ENCODE measurements around the gene APOC3. TPM values are rescaled to one million over a fixed set of nuclear protein-coding genes. Genes with fewer than 3 reads are reported as not detected.

The APOC3 gene
- total RNA-seq, 1 experiment from 2014 or later, result not detected

- H3K4me1 Mint-ChIP-seq, result peaks cover under 1 to 8% of the 10 kb centered on the region in 2 experiments
- no peaks in the 10 kb centered on the region for H3K4me1 ChIP-seq (ENCODE audit: insufficient read depth, low read length)
Measured at GRCh38 chr11:116828632-116829524, 829 bp upstream of the APOC3 start.

More at GRCh38 chr11:116828632-116829524, 829 bp upstream of the APOC3 start:
- Histone ChIP-seq H3K23me2 (ENCODE audit: insufficient read length, low read depth, low read length, poor library complexity, severe bottlenecking) (no peaks in the 10 kb centered on the region), H3K23ac (ENCODE audit: insufficient read length, low read depth, low read length) (no peak overlapping the region), H3K79me2 (ENCODE audit: insufficient read depth, low read length) (no peaks in the 10 kb centered on the region), H3K27ac (ENCODE audit: insufficient read length, low read depth, low read length) (no peak overlapping the region), H4K91ac (ENCODE audit: insufficient read length, low read depth, low read length) (no peak overlapping the region), H3K9ac (ENCODE audit: extremely low read depth, insufficient read length, low read length) (no peak overlapping the region), H2AK5ac (ENCODE audit: insufficient read length, low read length) (no peak overlapping the region), H4K5ac (ENCODE audit: insufficient read length, low read depth, low read length) (no peak overlapping the region), H2BK12ac (ENCODE audit: insufficient read length, low read depth, low read length) (no peak overlapping the region), H3K18ac (ENCODE audit: insufficient read length, low read depth, low read length) (no peak overlapping the region), H4K20me1 (ENCODE audit: control insufficient read depth, insufficient read depth, insufficient read length) (no peaks in the 10 kb centered on the region), H4K8ac (replicated peaks; ENCODE audit: insufficient read length, low read depth, low read length) (no peak overlapping the region), H3T11ph (ENCODE audit: low read length) (no peak overlapping the region), H3K4me2 (ENCODE audit: insufficient read depth, insufficient read length, low read length) (no peak overlapping the region), H3K9me3 (ENCODE audit: control insufficient read depth, low read depth, low read length) (no peaks in the 10 kb centered on the region), H3K79me1 (ENCODE audit: insufficient read depth, low read depth, low read length, poor library complexity, severe bottlenecking) (no peaks in the 10 kb centered on the region), H3K27me3 (ENCODE audit: insufficient read depth, low read length) (no peaks in the 10 kb centered on the region), H2BK5ac (ENCODE audit: insufficient read length, low read length) (no peak overlapping the region), H3K56ac (ENCODE audit: insufficient read length, low read depth, low read length) (no peak overlapping the region), H2BK20ac (ENCODE audit: low read depth, low read length, poor library complexity, severe bottlenecking) (no peak overlapping the region), H3K14ac (ENCODE audit: insufficient read depth, low read length) (no peak overlapping the region; the same call in 1 of the 2 replicates), H2AFZ (ENCODE audit: low read length) (no peak overlapping the region), H2BK15ac (ENCODE audit: low read depth, low read length) (no peak overlapping the region), H3K4ac (ENCODE audit: low read depth, low read length) (no peak overlapping the region), H2BK120ac (ENCODE audit: low read depth, low read length, poor library complexity, severe bottlenecking) (no peak overlapping the region)
- H3K27me3 Mint-ChIP-seq (ENCODE audit: low read depth), result peaks cover 19% of the 10 kb centered on the region
- no peak overlapping the region for H3K4me3 Mint-ChIP-seq
- peaks cover 3 to 5% of the 10 kb centered on the region in 2 experiments; a peak in 3 of 5 replicates for H3K9me3 Mint-ChIP-seq
- no peaks in the 10 kb centered on the region for H3K36me3 Mint-ChIP-seq (ENCODE audit: insufficient read depth in 1 of 3, low read depth in 3 of 3)
- TF ChIP-seq CTCF (conservative IDR thresholded peaks at IDR 0.05), result no peak
- no peak overlapping the region for H3K27ac Mint-ChIP-seq
- no CpG with 5 or more reads among the region's 16 CpGs for WGBS (ENCODE audit: extremely low coverage, insufficient read length, low lambda C conversion rate)
- DNase-seq, result no peak
